Measurements from ENCODE around the gene TOPAZ1.

GRCh38 chr3:44309500-44309899, 67.8 kb downstream of the TOPAZ1 start:
- TF ChIP-seq CTCF (IDR thresholded peaks at IDR 0.05): no peak
- no peak for TF ChIP-seq POLR2AphosphoS5 (IDR thresholded peaks at IDR 0.05)
